ENCODE measurements around the gene LARP4.
"Not testable (repeated sequence)": the region's sequence is repeated elsewhere in the genome, so short reads cannot be mapped to it uniquely, and the experiment has no call there.

Gene LARP4

GRCh38 chr12:50519353-50519752 is 118.7 kb downstream of the LARP4 start:
- DNase-seq (ENCODE audit: low read depth), result no peak
- TF ChIP-seq CTCF (conservative IDR thresholded peaks at IDR 0.05; ENCODE audit: low read length), result no peak
- no peak overlapping the region for H3K4me3 ChIP-seq (ENCODE audit: low read length)

- H3K4me3 ChIP-seq (ENCODE audit: low read length), result no peak overlapping the region
- no peak for DNase-seq (ENCODE audit: low read depth)
- no peak for TF ChIP-seq CTCF (conservative IDR thresholded peaks at IDR 0.05; ENCODE audit: low read length)
These were observed 119.9 kb downstream of the LARP4 start for GRCh38 chr12:50520416-50521207.

GRCh38 chr12:50521781-50522180 is 121.1 kb downstream of the LARP4 start:
- DNase-seq (ENCODE audit: low read depth); H3K4me3 ChIP-seq (ENCODE audit: low read length): not testable (repeated sequence)

- DNase-seq (ENCODE audit: low read depth), result no peak
- H3K4me3 ChIP-seq (ENCODE audit: low read length), result no peak overlapping the region
- no peak for TF ChIP-seq CTCF (conservative IDR thresholded peaks at IDR 0.05; ENCODE audit: low read length)
These were observed 123.1 kb downstream of the LARP4 start for GRCh38 chr12:50523772-50524171.

- no peak for TF ChIP-seq CTCF (conservative IDR thresholded peaks at IDR 0.05; ENCODE audit: low read length)
- no peak overlapping the region for H3K4me3 ChIP-seq (ENCODE audit: low read length)
- no peak for DNase-seq (ENCODE audit: low read depth)
These were observed 123.9 kb downstream of the LARP4 start for GRCh38 chr12:50524621-50525020.

- no peak for DNase-seq (ENCODE audit: low read depth)
- H3K4me3 ChIP-seq (ENCODE audit: low read length), result no peak overlapping the region
- no peak for TF ChIP-seq CTCF (conservative IDR thresholded peaks at IDR 0.05; ENCODE audit: low read length)
These were observed 124.7 kb downstream of the LARP4 start for GRCh38 chr12:50525422-50525821.

GRCh38 chr12:50527359-50527726 is 126.7 kb downstream of the LARP4 start:
- H3K4me3 ChIP-seq (ENCODE audit: low read length), result no peak overlapping the region
- TF ChIP-seq CTCF (conservative IDR thresholded peaks at IDR 0.05; ENCODE audit: low read length), result no peak
- DNase-seq (ENCODE audit: low read depth), result no peak
